GM12878 (cell line): ENCODE measurements around the gene TEC. TPM values are rescaled to one million over a fixed set of nuclear protein-coding genes. Genes with fewer than 3 reads are reported as not detected.

Source experiments
- ATAC-seq: fragments of 200-7000 bp; cut with Tn5 transposase; 3 replicates; pipeline ENCODE4 v1.9.1; 2020; ENCODE audit warnings: mild to moderate bottlenecking, moderate library complexity
- BruUV-seq: library from RNA; stranded (reverse); fragments of 400-500 nt; replicated peaks from 2 replicates; lab custom pipeline; 2021; lab: Mats Ljungman, UMichigan
- CTCF ChIA-PET: fragments of 300-600 bp; sonication (Branson Sonifier 250); formaldehyde crosslinking; extraction: SDS; loops from one replicate; lab custom pipeline; 2021; ENCODE audit warnings: inconsistent platforms; lab: Yijun Ruan, JAX
- POLR2A ChIA-PET: fragments of 350-600 bp; formaldehyde crosslinking; extraction: SDS; loops from one replicate; lab custom pipeline; 2021; ENCODE audit warnings: inconsistent platforms; lab: Charles Lee
- RAD21 ChIA-PET: fragments of 300-600 bp; sonication (Branson Sonifier 250); formaldehyde crosslinking; loops from one replicate; lab custom pipeline; 2023; ENCODE audit warnings: antibody characterized with exemption; ENCODE audit not compliant: unreplicated experiment; lab: Charles Lee
- SMC1A ChIA-PET: fragments of 300-600 bp; sonication (Branson Sonifier 250); formaldehyde crosslinking; loops from one replicate; lab custom pipeline; 2023; ENCODE audit not compliant: unreplicated experiment, uncharacterized antibody; lab: Charles Lee
- DNase-seq: peaks from one replicate; pipeline ENCODE4 v3.0.0-alpha.2; 2011; ENCODE audit warnings: low read depth, low spot score
- FAIRE-seq: peaks from 3 replicates; lab custom pipeline; 2011; peaks lifted over from hg19 to GRCh38; lab: Jason Lieb, UNC
- H2AFZ ChIP-seq: 2 replicates; pipeline ENCODE4 v1.6.0; 2011; ENCODE audit warnings: low read depth, low read length, control low read depth; ENCODE audit not compliant: control insufficient read depth
- H3K27ac ChIP-seq: 2 replicates; pipeline ENCODE4 v1.5.1; 2011; ENCODE audit warnings: control low read depth; ENCODE audit not compliant: control insufficient read depth, insufficient read depth
- H3K27me3 ChIP-seq, 2 experiments: replicated peaks in 1 of 2; 2 replicates each; pipeline versions ENCODE4 v1.6.0 to v1.6.1; 2011; ENCODE audit warnings: low read length in 1 of 2; ENCODE audit not compliant: control insufficient read depth in 2 of 2, insufficient read depth in 2 of 2
- H3K36me3 ChIP-seq, 2 experiments: 2 replicates each; pipeline ENCODE4 v1.5.1; 2011; ENCODE audit warnings: low read length in 1 of 2; ENCODE audit not compliant: control insufficient read depth in 2 of 2, insufficient read depth in 2 of 2
- H3K4me1 ChIP-seq: 2 replicates; pipeline ENCODE4 v1.6.1; 2011; ENCODE audit warnings: mild to moderate bottlenecking, low read length, moderate library complexity, mixed read lengths; ENCODE audit not compliant: control insufficient read depth, insufficient read depth
- H3K4me2 ChIP-seq: 2 replicates; pipeline ENCODE4 v1.6.0; 2011; ENCODE audit warnings: control low read depth; ENCODE audit not compliant: control insufficient read depth, insufficient read depth
- H3K4me3 ChIP-seq: fragments of 200-600 bp; sonication (generic); 2 replicates; pipeline ENCODE4 v1.5.1; 2016
- H3K79me2 ChIP-seq: 2 replicates; pipeline ENCODE4 v1.6.0; 2011; ENCODE audit warnings: low read length; ENCODE audit not compliant: control insufficient read depth, insufficient read depth
- H3K9ac ChIP-seq: 2 replicates; pipeline ENCODE4 v1.8.0; 2011; ENCODE audit warnings: low read length, control low read depth, mixed read lengths; ENCODE audit not compliant: control insufficient read depth, insufficient read depth
- H3K9me3 ChIP-seq: replicated peaks from 3 replicates; pipeline ENCODE4 v1.5.1; 2011; ENCODE audit warnings: mild to moderate bottlenecking, low read length; ENCODE audit not compliant: control insufficient read depth, insufficient read depth
- H4K20me1 ChIP-seq: 2 replicates; pipeline ENCODE4 v1.6.0; 2011; ENCODE audit not compliant: control insufficient read depth, insufficient read depth
- ATF3 ChIP-seq: IDR thresholded peaks from 2 replicates; pipeline ENCODE4 v1.6.1; 2011; ENCODE audit warnings: low read depth, mild to moderate bottlenecking, low read length, moderate library complexity, borderline replicate concordance; ENCODE audit errors: extremely low read depth
- E2F4 ChIP-seq: IDR thresholded peaks from 2 replicates; pipeline ENCODE4 v1.6.1; 2012; ENCODE audit warnings: low read depth, low read length, improper control_type of control experiment
- ESRRA ChIP-seq: IDR thresholded peaks from 2 replicates; pipeline ENCODE4 v1.6.1; 2012; ENCODE audit warnings: mild to moderate bottlenecking, low read length, improper control_type of control experiment
- IKZF2 ChIP-seq, 2 experiments: fragments of 450-650 bp; IDR thresholded peaks; 2 replicates each; pipeline ENCODE4 v1.6.1; 2017; ENCODE audit warnings: mild to moderate bottlenecking in 2 of 2, moderate library complexity in 2 of 2
- IRF3 ChIP-seq: fragments of 450-650 bp; IDR thresholded peaks from 2 replicates; pipeline ENCODE4 v1.6.1; 2014; ENCODE audit warnings: mild to moderate bottlenecking
- RAD51 ChIP-seq: fragments of 450-650 bp; IDR thresholded peaks from 2 replicates; pipeline ENCODE4 v1.6.1; 2016; ENCODE audit warnings: moderate library complexity, mild to moderate bottlenecking, inconsistent platforms
- RBBP5 ChIP-seq: fragments of 200-600 bp; sonication (generic); conservative IDR thresholded peaks from 2 replicates; pipeline ENCODE4 v1.6.1; 2016
- WRNIP1 ChIP-seq: IDR thresholded peaks from 2 replicates; pipeline ENCODE4 v1.6.1; 2011; ENCODE audit warnings: low read depth, low read length, improper control_type of control experiment, borderline replicate concordance
- WGBS: methylation state at CpG from one replicate; pipeline ENCODE4 v1.1.6; 2016; ENCODE audit warnings: low lambda C conversion rate; ENCODE audit not compliant: insufficient replicate concordance, insufficient coverage; ENCODE audit errors: missing lambda C conversion rate; 5-methylcytosine and 5-hydroxymethylcytosine counted together
- in situ Hi-C: fragments of 300-500 bp; cut with MboI; formaldehyde crosslinking; loops from 9 replicates; pipeline ENCODE4 v1.14.3; 2018; ENCODE audit warnings: mixed read lengths
- intact Hi-C: fragments of 100-400 bp; cut with micrococcal nuclease; formaldehyde crosslinking; loops from one replicate; pipeline ENCODE4 v1.14.2; 2022; ENCODE audit not compliant: unreplicated experiment
- polyA plus RNA-seq, 11 experiments: library from polyadenylated mRNA; depleted of rRNA in 4 of 11; unstranded in 6 of 11; stranded (reverse) in 5 of 11; fragments of >200 nt; fragmentation: Nextera tagmentation in 4 of 11; fragmentation: Illumina TruSeq in 1 of 11; extraction: Ambion mirVana in 4 of 11; extraction: Trizol in 1 of 11; gene quantifications; 1 replicate in 1 of 11; 2 replicates in 10 of 11; pipeline versions ENCODE4 v1.2.1 to v1.2.3, GENCODE V29; 2011 to 2016; ENCODE audit warnings: inconsistent platforms in 2 of 11, missing spikeins in 2 of 11, low read depth in 1 of 11
- total RNA-seq, 4 experiments: library from RNA; depleted of rRNA in 3 of 4; stranded (reverse); fragments of >200 nt in 3 of 4; fragmentation: Illumina TruSeq in 1 of 4; extraction: Trizol in 1 of 4; gene quantifications; 2 replicates each; pipeline versions ENCODE4 v1.2.1 to v1.2.3, GENCODE V29; 2013 to 2021

The TEC gene
- total and polyA plus RNA-seq, 10 of the 15 experiments (the other 5 are each of a cell fraction or from before 2014, with no cell fraction given): 7.4 to 27.2 (median 17.1) TPM

GRCh38 chr4:48249378-48249777 is 20.3 kb downstream of the TEC start:
- ChIA-PET SMC1A (interaction anchor here (0.7 to 3.8 kb wide), 16 partner anchors 10 to 590 kb away, joined by 3 to 36 read pairs (median 5); no protein-coding TSS in a partner anchor), RAD21 (interaction anchor here (1.1 to 3.0 kb wide), 7 partner anchors 10 to 76 kb away, joined by 3 to 15 read pairs (median 7); no protein-coding TSS in a partner anchor)
- 79% methylated on average over 1 of the region's 1 CpG for WGBS

More at GRCh38 chr4:48249378-48249777, 20.3 kb downstream of the TEC start:
- ChIA-PET CTCF (interaction anchor here (0.7 to 2.1 kb wide), 8 partner anchors 8 to 57 kb away, joined by 3 to 6 read pairs (median 3); no protein-coding TSS in a partner anchor), POLR2A (interaction anchor here (0.7 to 2.8 kb wide), 11 partner anchors 8 to 502 kb away, joined by 3 to 11 read pairs (median 5); no protein-coding TSS in a partner anchor)
- H3K4me1 ChIP-seq: peaks cover 22% of the 10 kb centered on the region
- in situ Hi-C loops (no loop called here), intact Hi-C loops (no loop called here)
- no peak for TF ChIP-seq E2F4
- no peak for TF ChIP-seq WRNIP1
- no peak for TF ChIP-seq ESRRA
- no peak for TF ChIP-seq IRF3
- no peak for TF ChIP-seq IKZF2 (IDR thresholded peaks at IDR 0.05)
- TF ChIP-seq RAD51: no peak
- no peak for TF ChIP-seq ATF3
- no peak for TF ChIP-seq RBBP5
- no peak for ATAC-seq
- H2AFZ ChIP-seq: no peak overlapping the region
- peaks cover 7% of the 10 kb centered on the region; the same call in 2 of the 3 replicates for H3K9me3 ChIP-seq
- no peaks in the 10 kb centered on the region; a peak in 1 of 4 replicates for H3K36me3 ChIP-seq
- no peak overlapping the region; the same call in 1 of the 2 replicates for H3K4me2 ChIP-seq
- no peak for DNase-seq
- H3K9ac ChIP-seq: no peak overlapping the region
- H3K27me3 ChIP-seq: no peaks in the 10 kb centered on the region
- peaks cover 86% of the 10 kb centered on the region for H3K79me2 ChIP-seq
- no TSS peak for BruUV-seq
- FAIRE-seq: no peak
- no peak overlapping the region for H3K4me3 ChIP-seq
- H4K20me1 ChIP-seq: no peaks in the 10 kb centered on the region
- H3K27ac ChIP-seq: peak overlapping the region; percentile 45; the same call in 1 of the 2 replicates
